Neural cell (in vitro differentiated cells): ENCODE measurements around the gene TSFM.

Source experiments
- EZH2 ChIP-seq: fragments of 200-600, 300-800 bp; shearing (Covaris generic), sonication (generic); IDR thresholded peaks from 2 replicates; pipeline ENCODE4 v1.6.1; 2014; ENCODE audit warnings: antibody characterized with exemption, low read length, borderline replicate concordance, mild to moderate bottlenecking; ENCODE audit not compliant: insufficient read depth, poor library complexity, severe bottlenecking
- TF ChIP-seq, protein P1 (sequence below): fragments of 450-650 bp; IDR thresholded peaks from 2 replicates; pipeline ENCODE4 v1.5.1; 2014; ENCODE audit warnings: antibody characterized with exemption, mild to moderate bottlenecking, moderate library complexity; ENCODE audit not compliant: poor library complexity, severe bottlenecking
- TF ChIP-seq, protein P2 (sequence below): IDR thresholded peaks from 2 replicates; pipeline ENCODE4 v1.6.1; 2012; ENCODE audit warnings: borderline replicate concordance

DNA sequence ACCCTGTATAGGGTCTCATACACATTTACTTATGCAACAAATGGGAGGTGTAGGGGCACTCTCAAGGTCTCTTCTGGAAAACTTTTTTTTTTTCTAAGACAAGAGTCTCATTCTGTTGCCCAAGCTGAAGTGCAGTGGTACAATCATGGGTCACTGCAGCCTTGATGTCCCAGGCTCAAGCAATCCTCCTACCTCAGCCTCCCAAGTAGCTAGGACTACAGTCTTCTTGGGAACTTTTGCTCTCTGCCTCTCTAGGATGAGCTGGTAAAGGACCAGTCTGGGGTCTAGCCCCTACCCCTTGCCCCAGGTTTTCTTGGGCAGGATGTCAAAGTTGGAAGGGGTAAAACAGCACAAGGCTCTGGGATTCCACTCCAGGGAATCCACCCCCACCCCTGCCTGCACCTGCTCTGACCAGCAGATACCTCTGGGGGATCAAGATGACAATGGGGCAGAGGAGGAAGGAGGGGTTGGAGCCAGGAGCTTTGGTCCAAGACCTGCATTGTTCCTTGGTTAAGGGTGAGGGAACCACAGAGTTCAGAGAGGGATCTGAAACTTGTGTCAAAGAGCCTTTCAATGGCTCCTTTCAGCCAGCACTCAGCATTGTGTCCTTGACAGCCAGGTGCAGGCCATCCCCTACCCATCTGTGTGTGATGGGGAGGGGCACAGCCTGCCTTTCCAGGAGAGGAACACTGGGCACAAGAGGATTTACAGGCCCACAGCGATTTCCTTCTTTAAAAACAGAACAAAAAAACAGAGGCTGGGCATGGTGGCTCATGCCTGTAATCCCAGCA, 51.7 kb downstream of the TSFM start:
- TF ChIP-seq, protein P1, sequence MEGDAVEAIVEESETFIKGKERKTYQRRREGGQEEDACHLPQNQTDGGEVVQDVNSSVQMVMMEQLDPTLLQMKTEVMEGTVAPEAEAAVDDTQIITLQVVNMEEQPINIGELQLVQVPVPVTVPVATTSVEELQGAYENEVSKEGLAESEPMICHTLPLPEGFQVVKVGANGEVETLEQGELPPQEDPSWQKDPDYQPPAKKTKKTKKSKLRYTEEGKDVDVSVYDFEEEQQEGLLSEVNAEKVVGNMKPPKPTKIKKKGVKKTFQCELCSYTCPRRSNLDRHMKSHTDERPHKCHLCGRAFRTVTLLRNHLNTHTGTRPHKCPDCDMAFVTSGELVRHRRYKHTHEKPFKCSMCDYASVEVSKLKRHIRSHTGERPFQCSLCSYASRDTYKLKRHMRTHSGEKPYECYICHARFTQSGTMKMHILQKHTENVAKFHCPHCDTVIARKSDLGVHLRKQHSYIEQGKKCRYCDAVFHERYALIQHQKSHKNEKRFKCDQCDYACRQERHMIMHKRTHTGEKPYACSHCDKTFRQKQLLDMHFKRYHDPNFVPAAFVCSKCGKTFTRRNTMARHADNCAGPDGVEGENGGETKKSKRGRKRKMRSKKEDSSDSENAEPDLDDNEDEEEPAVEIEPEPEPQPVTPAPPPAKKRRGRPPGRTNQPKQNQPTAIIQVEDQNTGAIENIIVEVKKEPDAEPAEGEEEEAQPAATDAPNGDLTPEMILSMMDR = no peak
- TF ChIP-seq, protein P2, sequence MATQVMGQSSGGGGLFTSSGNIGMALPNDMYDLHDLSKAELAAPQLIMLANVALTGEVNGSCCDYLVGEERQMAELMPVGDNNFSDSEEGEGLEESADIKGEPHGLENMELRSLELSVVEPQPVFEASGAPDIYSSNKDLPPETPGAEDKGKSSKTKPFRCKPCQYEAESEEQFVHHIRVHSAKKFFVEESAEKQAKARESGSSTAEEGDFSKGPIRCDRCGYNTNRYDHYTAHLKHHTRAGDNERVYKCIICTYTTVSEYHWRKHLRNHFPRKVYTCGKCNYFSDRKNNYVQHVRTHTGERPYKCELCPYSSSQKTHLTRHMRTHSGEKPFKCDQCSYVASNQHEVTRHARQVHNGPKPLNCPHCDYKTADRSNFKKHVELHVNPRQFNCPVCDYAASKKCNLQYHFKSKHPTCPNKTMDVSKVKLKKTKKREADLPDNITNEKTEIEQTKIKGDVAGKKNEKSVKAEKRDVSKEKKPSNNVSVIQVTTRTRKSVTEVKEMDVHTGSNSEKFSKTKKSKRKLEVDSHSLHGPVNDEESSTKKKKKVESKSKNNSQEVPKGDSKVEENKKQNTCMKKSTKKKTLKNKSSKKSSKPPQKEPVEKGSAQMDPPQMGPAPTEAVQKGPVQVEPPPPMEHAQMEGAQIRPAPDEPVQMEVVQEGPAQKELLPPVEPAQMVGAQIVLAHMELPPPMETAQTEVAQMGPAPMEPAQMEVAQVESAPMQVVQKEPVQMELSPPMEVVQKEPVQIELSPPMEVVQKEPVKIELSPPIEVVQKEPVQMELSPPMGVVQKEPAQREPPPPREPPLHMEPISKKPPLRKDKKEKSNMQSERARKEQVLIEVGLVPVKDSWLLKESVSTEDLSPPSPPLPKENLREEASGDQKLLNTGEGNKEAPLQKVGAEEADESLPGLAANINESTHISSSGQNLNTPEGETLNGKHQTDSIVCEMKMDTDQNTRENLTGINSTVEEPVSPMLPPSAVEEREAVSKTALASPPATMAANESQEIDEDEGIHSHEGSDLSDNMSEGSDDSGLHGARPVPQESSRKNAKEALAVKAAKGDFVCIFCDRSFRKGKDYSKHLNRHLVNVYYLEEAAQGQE = no peak
- TF ChIP-seq EZH2 = no peak
